Common myeloid progenitor, CD34-positive (primary cell): Measurements from ENCODE around the gene CRX. TPM values are rescaled to one million over a fixed set of nuclear protein-coding genes. Genes with fewer than 3 reads are reported as not detected.
"Not testable (repeated sequence)": the region's sequence is repeated elsewhere in the genome, so short reads cannot be mapped to it uniquely, and the experiment has no call there.

Experiments
- CTCF ChIA-PET: fragments of 350-600 bp; sonication (Branson Sonifier 250); formaldehyde crosslinking; loops from one replicate; lab custom pipeline; 2021; ENCODE audit warnings: antibody characterized with exemption; lab: Charles Lee
- POLR2A ChIA-PET: fragments of 350-600 bp; sonication (Branson Sonifier 250); formaldehyde crosslinking; loops from one replicate; lab custom pipeline; 2021; ENCODE audit warnings: antibody characterized with exemption; lab: Charles Lee
- DNase-seq, 3 donors: peaks; one replicate each; pipeline versions ENCODE4 v3.0.0 to v3.0.0-alpha.2; 2013
- H3K27ac ChIP-seq, 2 experiments: 1 replicate in 1 of 2; 2 replicates in 1 of 2; pipeline ENCODE4 v1.7.0; 2013; ENCODE audit warnings: inconsistent platforms in 2 of 2, low read length in 2 of 2, mild to moderate bottlenecking in 2 of 2, low read depth in 1 of 2, moderate library complexity in 1 of 2; ENCODE audit not compliant: severe bottlenecking in 2 of 2, insufficient read depth in 1 of 2, poor library complexity in 1 of 2
- H3K27me3 ChIP-seq, 5 experiments: replicated peaks in 2 of 5; 1 replicate in 3 of 5; 2 replicates in 2 of 5; pipeline versions ENCODE4 v1.6.1 to v1.7.0; 2013; ENCODE audit warnings: low read length in 4 of 5, mild to moderate bottlenecking in 2 of 5, moderate library complexity in 2 of 5, inconsistent platforms in 1 of 5; ENCODE audit not compliant: insufficient read depth in 5 of 5, control insufficient read depth in 4 of 5
- H3K36me3 ChIP-seq, 4 experiments: 1 replicate in 2 of 4; 2 replicates in 2 of 4; pipeline versions ENCODE4 v1.6.1 to v1.7.0; 2013; ENCODE audit warnings: low read length in 3 of 4, control low read depth in 1 of 4, mild to moderate bottlenecking in 1 of 4; ENCODE audit not compliant: control insufficient read depth in 4 of 4, insufficient read depth in 4 of 4
- H3K4me1 ChIP-seq, 4 experiments: 1 replicate in 3 of 4; 2 replicates in 1 of 4; pipeline versions ENCODE4 v1.6.1 to v1.7.1; 2013; ENCODE audit warnings: low read length in 3 of 4, mild to moderate bottlenecking in 3 of 4, control low read depth in 1 of 4, inconsistent platforms in 1 of 4, moderate library complexity in 1 of 4; ENCODE audit not compliant: control insufficient read depth in 4 of 4, insufficient read depth in 4 of 4; ENCODE audit errors: control extremely low read depth in 1 of 4
- H3K4me3 ChIP-seq, 7 experiments: 1 replicate in 4 of 7; 2 replicates in 3 of 7; pipeline versions ENCODE4 v1.5.1 to v1.7.0; 2013; ENCODE audit warnings: mild to moderate bottlenecking in 7 of 7, low read length in 6 of 7, moderate library complexity in 6 of 7, inconsistent platforms in 2 of 7, low read depth in 2 of 7, control low read depth in 1 of 7; ENCODE audit not compliant: insufficient read depth in 4 of 7, control insufficient read depth in 1 of 7; ENCODE audit errors: extremely low read depth in 1 of 7
- H3K9me3 ChIP-seq, 5 experiments: 1 replicate in 4 of 5; 2 replicates in 1 of 5; pipeline versions ENCODE4 v1.6.1 to v1.7.1; 2013; ENCODE audit warnings: low read length in 4 of 5, mild to moderate bottlenecking in 2 of 5, inconsistent platforms in 1 of 5, low read depth in 1 of 5, moderate library complexity in 1 of 5; ENCODE audit not compliant: control insufficient read depth in 4 of 5, insufficient read depth in 2 of 5; ENCODE audit errors: control extremely low read depth in 1 of 5
- WGBS: methylation state at CpG from one replicate; pipeline ENCODE4 v1.1.5; 2013; ENCODE audit not compliant: insufficient coverage; 5-methylcytosine and 5-hydroxymethylcytosine counted together
- polyA plus RNA-seq: library from polyadenylated mRNA; unstranded; fragments of 120-200 nt; gene quantifications from one replicate; pipeline ENCODE4 v1.2.1, GENCODE V29; 2013

The CRX gene
- polyA plus RNA-seq, result not detected

DNA sequence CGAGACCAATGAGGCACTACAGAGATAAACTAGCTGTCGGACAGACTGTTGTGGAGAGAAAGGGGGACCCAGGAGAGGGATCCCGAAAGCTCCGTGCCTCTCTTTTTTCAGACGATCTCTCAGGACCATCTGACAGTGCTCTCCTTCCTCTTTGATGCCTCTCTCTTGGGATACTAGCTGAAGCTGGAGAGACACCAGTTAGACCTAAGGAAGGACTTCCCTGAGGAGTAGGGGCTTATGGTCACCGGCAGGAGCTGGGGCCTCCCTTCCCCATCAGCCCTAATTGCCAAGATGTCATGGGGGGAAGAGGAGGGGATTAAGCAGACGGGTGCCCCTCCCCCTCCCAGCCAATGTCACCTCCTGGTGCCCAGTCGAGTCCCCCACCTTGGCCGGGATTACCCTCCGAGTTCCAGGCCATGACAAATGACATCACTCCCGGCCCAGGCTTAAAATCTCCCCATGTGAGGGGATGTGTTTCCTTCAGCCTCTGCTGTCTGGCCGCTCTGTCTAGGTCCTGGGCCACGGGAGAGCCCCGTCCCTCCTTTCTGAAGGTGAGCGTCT lies at the start of gene CRX:
Gene CRX (plus strand): TSS at position 478 of the 561 bp plus-strand sequence. CDS start 12,507 bp downstream, outside the sequence.
- H3K4me1 ChIP-seq, result no peaks in the 10 kb centered on the region
- no peak for DNase-seq
- ChIA-PET POLR2A (interaction anchor here (0.6 kb wide), 1 partner anchor 13 kb away, joined by 5 read pairs; no protein-coding TSS in a partner anchor), CTCF (no interaction called here)
- H3K4me3 ChIP-seq, result no peak within 1 kb of the TSS
- no peaks in the 10 kb centered on the region for H3K36me3 ChIP-seq
- H3K27ac ChIP-seq, result no peak within 1 kb of the TSS
- 72% methylated on average over 8 of the region's 15 CpGs for WGBS
- H3K9me3 ChIP-seq, result peaks cover 0 to 2% (median 0%) of the 10 kb centered on the region in 5 experiments
- peaks cover 2 to 45% (median 11%) of the 10 kb centered on the region in 5 experiments for H3K27me3 ChIP-seq

GRCh38 chr19:47776568-47776967 lies 45.2 kb upstream of the CRX start:
- peaks cover 0 to 16% (median 12%) of the 10 kb centered on the region in 4 experiments for H3K4me1 ChIP-seq
- no peak overlapping the region for H3K4me3 ChIP-seq
- peaks cover 0 to 11% (median 7%) of the 10 kb centered on the region in 4 experiments for H3K36me3 ChIP-seq
- no peak for DNase-seq
- ChIA-PET CTCF (no interaction called here), POLR2A (no interaction called here)
- no peak overlapping the region for H3K27ac ChIP-seq
- no peaks in the 10 kb centered on the region for H3K27me3 ChIP-seq
- WGBS, result 100% methylated on average over 3 of the region's 4 CpGs
- no peaks in the 10 kb centered on the region for H3K9me3 ChIP-seq

- H3K27me3 ChIP-seq, POLR2A ChIA-PET, DNase-seq, H3K27ac ChIP-seq, H3K9me3 ChIP-seq: not testable (repeated sequence)
- Histone ChIP-seq H3K36me3 (peaks cover 0 to 19% (median 13%) of the 10 kb centered on the region in 4 experiments), H3K4me1 (peaks cover 0 to 16% (median 12%) of the 10 kb centered on the region in 4 experiments), H3K4me3 (peak overlapping the region; percentile 46 to 93 (median 83))
- CTCF ChIA-PET, result interaction anchor here (1.1 to 1.4 kb wide), 2 partner anchors 9 to 20 kb away, joined by 3 read pairs; no protein-coding TSS in a partner anchor
- 95% methylated on average over 13 of the region's 23 CpGs for WGBS
These were observed 44.3 kb upstream of the CRX start for GRCh38 chr19:47777245-47778048.

GRCh38 chr19:47778049-47778953 lies 43.4 kb upstream of the CRX start, which contains the start of gene SELENOW:
Gene SELENOW, plus strand, starts transcription at chr19:47778703. Its CDS starts 83 bp downstream, at chr19:47778786.
- CTCF ChIA-PET, result interaction anchor here (1.1 to 1.4 kb wide), 2 partner anchors 10 to 21 kb away, joined by 3 read pairs; no protein-coding TSS in a partner anchor
- 0% methylated on average over 51 of the region's 65 CpGs for WGBS
- Histone ChIP-seq H3K4me1 (peaks cover 0 to 16% (median 12%) of the 10 kb centered on the region in 4 experiments), H3K4me3 (peak within 1 kb of the TSS; percentile 46 to 93 (median 83)), H3K27me3 (no peaks in the 10 kb centered on the region), H3K9me3 (no peaks in the 10 kb centered on the region), H3K36me3 (peaks cover 0 to 24% (median 16%) of the 10 kb centered on the region in 4 experiments), H3K27ac (peak within 1 kb of the TSS; percentile 90 to 95)
- POLR2A ChIA-PET, result no interaction called here
- DNase-seq, result peak; percentile 64 to 81 (median 76)

GRCh38 chr19:47778954-47779351 lies 42.8 kb upstream of the CRX start:
- no peak for DNase-seq
- WGBS, result 0% methylated on average over 15 of the region's 20 CpGs

GRCh38 chr19:47779524-47780214 lies 42.1 kb upstream of the CRX start:
- POLR2A ChIA-PET, result no interaction called here
- no peak for DNase-seq
- CTCF ChIA-PET, result interaction anchor here (0.7 kb wide), 1 partner anchor 9 kb away, joined by 4 read pairs; no protein-coding TSS in a partner anchor
- Histone ChIP-seq H3K36me3 (peaks cover 2 to 34% (median 23%) of the 10 kb centered on the region in 4 experiments), H3K9me3 (no peaks in the 10 kb centered on the region), H3K4me3 (peak overlapping the region in 5 of 7 experiments; percentile 81 to 93 (median 87)), H3K27ac (no peak overlapping the region), H3K27me3 (no peaks in the 10 kb centered on the region), H3K4me1 (peaks cover 0 to 16% (median 12%) of the 10 kb centered on the region in 4 experiments)
- WGBS, result 92% methylated on average over 21 of the region's 24 CpGs

More at GRCh38 chr19:47778954-47779351, 42.8 kb upstream of the CRX start:
- peak overlapping the region; percentile 46 to 93 (median 83) for H3K4me3 ChIP-seq
- POLR2A ChIA-PET, result no interaction called here
- no peaks in the 10 kb centered on the region for H3K9me3 ChIP-seq
- CTCF ChIA-PET, result no interaction called here
- peak overlapping the region; percentile 90 to 95 for H3K27ac ChIP-seq
- peaks cover 0 to 28% (median 16%) of the 10 kb centered on the region in 4 experiments for H3K36me3 ChIP-seq
- H3K27me3 ChIP-seq, result no peaks in the 10 kb centered on the region
- H3K4me1 ChIP-seq, result peaks cover 0 to 16% (median 12%) of the 10 kb centered on the region in 4 experiments
